Suprapubic skin (tissue), 4 donors: ENCODE results near the gene IFRD2.

Source experiments
- POLR2A ChIP-seq, 2 donors: fragments of 450-650 bp; IDR thresholded peaks; one replicate each; pipeline ENCODE4 v1.6.1; 2017; ENCODE audit warnings: antibody characterized with exemption in 2 of 2, mild to moderate bottlenecking in 2 of 2, moderate library complexity in 2 of 2
- POLR2AphosphoS5 ChIP-seq, 3 donors: sonication (generic); formaldehyde crosslinking; IDR thresholded peaks; one replicate each; pipeline ENCODE4 v1.6.1; 2017; ENCODE audit warnings: antibody characterized with exemption in 3 of 3
- TF ChIP-seq, protein P1 (sequence below), 2 donors: fragments of 200-600 bp in 1 of 2; fragments of 450-650 bp in 1 of 2; sonication (generic) in 1 of 2; IDR thresholded peaks; one replicate each; pipeline ENCODE4 v1.5.1; 2016 to 2019; ENCODE audit warnings: antibody characterized with exemption in 2 of 2, mild to moderate bottlenecking in 1 of 2, moderate library complexity in 1 of 2

GRCh38 chr3:50338965-50339364 lies 46.7 kb upstream of the IFRD2 start:
- TF ChIP-seq POLR2AphosphoS5 (IDR thresholded peaks at IDR 0.05) = no peak
- TF ChIP-seq, protein P1, sequence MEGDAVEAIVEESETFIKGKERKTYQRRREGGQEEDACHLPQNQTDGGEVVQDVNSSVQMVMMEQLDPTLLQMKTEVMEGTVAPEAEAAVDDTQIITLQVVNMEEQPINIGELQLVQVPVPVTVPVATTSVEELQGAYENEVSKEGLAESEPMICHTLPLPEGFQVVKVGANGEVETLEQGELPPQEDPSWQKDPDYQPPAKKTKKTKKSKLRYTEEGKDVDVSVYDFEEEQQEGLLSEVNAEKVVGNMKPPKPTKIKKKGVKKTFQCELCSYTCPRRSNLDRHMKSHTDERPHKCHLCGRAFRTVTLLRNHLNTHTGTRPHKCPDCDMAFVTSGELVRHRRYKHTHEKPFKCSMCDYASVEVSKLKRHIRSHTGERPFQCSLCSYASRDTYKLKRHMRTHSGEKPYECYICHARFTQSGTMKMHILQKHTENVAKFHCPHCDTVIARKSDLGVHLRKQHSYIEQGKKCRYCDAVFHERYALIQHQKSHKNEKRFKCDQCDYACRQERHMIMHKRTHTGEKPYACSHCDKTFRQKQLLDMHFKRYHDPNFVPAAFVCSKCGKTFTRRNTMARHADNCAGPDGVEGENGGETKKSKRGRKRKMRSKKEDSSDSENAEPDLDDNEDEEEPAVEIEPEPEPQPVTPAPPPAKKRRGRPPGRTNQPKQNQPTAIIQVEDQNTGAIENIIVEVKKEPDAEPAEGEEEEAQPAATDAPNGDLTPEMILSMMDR (IDR thresholded peaks at IDR 0.05) = no peak
- no peak for TF ChIP-seq POLR2A (IDR thresholded peaks at IDR 0.05)
